ENCODE results near the gene MINAR1.
A peak's percentile ranks its signal among the peaks of the same experiment; 100 is the strongest.
"Not testable (repeated sequence)": the region's sequence is repeated elsewhere in the genome, so short reads cannot be mapped to it uniquely, and the experiment has no call there.

MINAR1 gene

GRCh38 chr15:79431636-79432344 lies at the start of gene MINAR1:
TSS of gene MINAR1 (plus strand) at chr15:79432336. CDS start at chr15:79456148, 23,812 bp downstream.
- DNase-seq = peak; percentile 87

- no peak for DNase-seq
These were observed 37.9 kb upstream of the MINAR1 start for GRCh38 chr15:79394231-79394630.

- DNase-seq = no peak
These were observed 35.3 kb upstream of the MINAR1 start for GRCh38 chr15:79396850-79397249.

GRCh38 chr15:79397269-79397910 lies 34.7 kb upstream of the MINAR1 start:
- no peak for DNase-seq

- DNase-seq = no peak
These were observed 32.5 kb upstream of the MINAR1 start for GRCh38 chr15:79399606-79400005.

GRCh38 chr15:79400650-79401049 lies 31.5 kb upstream of the MINAR1 start:
- no peak for DNase-seq

GRCh38 chr15:79401301-79401700 lies 30.8 kb upstream of the MINAR1 start:
- DNase-seq = no peak

- DNase-seq = no peak
These were observed 30.0 kb upstream of the MINAR1 start for GRCh38 chr15:79402136-79402535.

- no peak for DNase-seq
These were observed 28.6 kb upstream of the MINAR1 start for GRCh38 chr15:79403501-79403900.

GRCh38 chr15:79406210-79406609 lies 25.9 kb upstream of the MINAR1 start:
- DNase-seq = peak; percentile 58

- no peak for DNase-seq
These were observed 24.1 kb upstream of the MINAR1 start for GRCh38 chr15:79408041-79408440.

- DNase-seq = peak; percentile 20
These were observed 21.9 kb upstream of the MINAR1 start for GRCh38 chr15:79410237-79410636.

- DNase-seq = no peak
These were observed 20.1 kb upstream of the MINAR1 start for GRCh38 chr15:79412010-79412409.

GRCh38 chr15:79412429-79412828 lies 19.7 kb upstream of the MINAR1 start:
- no peak for DNase-seq

GRCh38 chr15:79416876-79417275 lies 15.3 kb upstream of the MINAR1 start:
- DNase-seq = no peak

- DNase-seq = peak; percentile 56
These were observed 13.3 kb upstream of the MINAR1 start for GRCh38 chr15:79418693-79419279.

GRCh38 chr15:79425591-79426295 lies 6.4 kb upstream of the MINAR1 start:
- DNase-seq = no peak

GRCh38 chr15:79426899-79427298 lies 5.2 kb upstream of the MINAR1 start:
- DNase-seq = not testable (repeated sequence)

GRCh38 chr15:79427781-79428598 lies 4.1 kb upstream of the MINAR1 start:
- no peak for DNase-seq

- peak; percentile 77 for DNase-seq
These were observed 1.1 kb upstream of the MINAR1 start for GRCh38 chr15:79430901-79431635.

- peak; percentile 82 for DNase-seq
These were observed 474 bp downstream of the MINAR1 start for GRCh38 chr15:79432345-79433275.
